ENCODE measurements around the gene SCARB1.

The SCARB1 gene

GRCh38 chr12:124861492-124861891 lies 2.2 kb downstream of the SCARB1 start:
- no peak overlapping the region for H3K4me3 ChIP-seq (ENCODE audit: low read depth, low read length)
- H3K9me3 ChIP-seq (ENCODE audit: control insufficient read depth, insufficient read depth, low read depth, low read length), result no peaks in the 10 kb centered on the region
- H3K9ac ChIP-seq (ENCODE audit: low read length), result no peak overlapping the region
- no peak overlapping the region for H3K27ac ChIP-seq (ENCODE audit: low read depth, low read length)
- H3K4me1 ChIP-seq (ENCODE audit: control insufficient read depth, insufficient read depth, low read length), result peaks cover 17% of the 10 kb centered on the region
- H3K27me3 ChIP-seq (ENCODE audit: control insufficient read depth, insufficient read depth, low read length), result peaks cover 8% of the 10 kb centered on the region; the same call in 1 of the 2 replicates
- H3K36me3 ChIP-seq (ENCODE audit: control insufficient read depth, insufficient read depth, low read length), result peaks cover 5% of the 10 kb centered on the region; the same call in 1 of the 2 replicates

GRCh38 chr12:124857921-124858461 lies 5.7 kb downstream of the SCARB1 start:
- Histone ChIP-seq H3K36me3 (ENCODE audit: control insufficient read depth, insufficient read depth, low read length) (peaks cover 9% of the 10 kb centered on the region; the same call in 1 of the 2 replicates), H3K27me3 (ENCODE audit: control insufficient read depth, insufficient read depth, low read length) (peaks cover 4% of the 10 kb centered on the region; the same call in 1 of the 2 replicates), H3K4me3 (ENCODE audit: low read depth, low read length) (no peak overlapping the region), H3K9ac (ENCODE audit: low read length) (no peak overlapping the region), H3K4me1 (ENCODE audit: control insufficient read depth, insufficient read depth, low read length) (peaks cover 26% of the 10 kb centered on the region), H3K9me3 (ENCODE audit: control insufficient read depth, insufficient read depth, low read depth, low read length) (no peaks in the 10 kb centered on the region), H3K27ac (ENCODE audit: low read depth, low read length) (no peak overlapping the region)

GRCh38 chr12:124856842-124857178 lies 6.9 kb downstream of the SCARB1 start:
- Histone ChIP-seq H3K4me3 (ENCODE audit: low read depth, low read length) (no peak overlapping the region), H3K36me3 (ENCODE audit: control insufficient read depth, insufficient read depth, low read length) (peaks cover 9% of the 10 kb centered on the region; the same call in 1 of the 2 replicates), H3K27ac (ENCODE audit: low read depth, low read length) (no peak overlapping the region), H3K9ac (ENCODE audit: low read length) (no peak overlapping the region), H3K27me3 (ENCODE audit: control insufficient read depth, insufficient read depth, low read length) (no peaks in the 10 kb centered on the region), H3K9me3 (ENCODE audit: control insufficient read depth, insufficient read depth, low read depth, low read length) (no peaks in the 10 kb centered on the region), H3K4me1 (ENCODE audit: control insufficient read depth, insufficient read depth, low read length) (peaks cover 18% of the 10 kb centered on the region; the same call in 1 of the 2 replicates)

GRCh38 chr12:124856132-124856841 lies 7.4 kb downstream of the SCARB1 start:
- Histone ChIP-seq H3K4me3 (ENCODE audit: low read depth, low read length) (no peak overlapping the region), H3K9ac (ENCODE audit: low read length) (no peak overlapping the region)

GRCh38 chr12:124855275-124855957 lies 8.2 kb downstream of the SCARB1 start:
- Histone ChIP-seq H3K27ac (ENCODE audit: low read depth, low read length) (no peak overlapping the region), H3K27me3 (ENCODE audit: control insufficient read depth, insufficient read depth, low read length) (no peaks in the 10 kb centered on the region), H3K9me3 (ENCODE audit: control insufficient read depth, insufficient read depth, low read depth, low read length) (no peaks in the 10 kb centered on the region), H3K4me1 (ENCODE audit: control insufficient read depth, insufficient read depth, low read length) (peaks cover 15% of the 10 kb centered on the region; the same call in 1 of the 2 replicates), H3K9ac (ENCODE audit: low read length) (no peak overlapping the region), H3K4me3 (ENCODE audit: low read depth, low read length) (no peak overlapping the region), H3K36me3 (ENCODE audit: control insufficient read depth, insufficient read depth, low read length) (peaks cover 10% of the 10 kb centered on the region)

More at GRCh38 chr12:124856132-124856841, 7.4 kb downstream of the SCARB1 start:
- H3K9me3 ChIP-seq (ENCODE audit: control insufficient read depth, insufficient read depth, low read depth, low read length), result no peaks in the 10 kb centered on the region
- no peaks in the 10 kb centered on the region for H3K27me3 ChIP-seq (ENCODE audit: control insufficient read depth, insufficient read depth, low read length)
- H3K27ac ChIP-seq (ENCODE audit: low read depth, low read length), result no peak overlapping the region
- peaks cover 15% of the 10 kb centered on the region; the same call in 1 of the 2 replicates for H3K4me1 ChIP-seq (ENCODE audit: control insufficient read depth, insufficient read depth, low read length)
- peaks cover 10% of the 10 kb centered on the region for H3K36me3 ChIP-seq (ENCODE audit: control insufficient read depth, insufficient read depth, low read length)

- Histone ChIP-seq H3K4me3 (ENCODE audit: low read depth, low read length) (no peak overlapping the region), H3K27ac (ENCODE audit: low read depth, low read length) (no peak overlapping the region), H3K9ac (ENCODE audit: low read length) (no peak overlapping the region), H3K4me1 (ENCODE audit: control insufficient read depth, insufficient read depth, low read length) (peaks cover 15% of the 10 kb centered on the region; the same call in 1 of the 2 replicates), H3K27me3 (ENCODE audit: control insufficient read depth, insufficient read depth, low read length) (no peaks in the 10 kb centered on the region), H3K9me3 (ENCODE audit: control insufficient read depth, insufficient read depth, low read depth, low read length) (no peaks in the 10 kb centered on the region), H3K36me3 (ENCODE audit: control insufficient read depth, insufficient read depth, low read length) (peaks cover 7% of the 10 kb centered on the region; the same call in 1 of the 2 replicates)
These were observed 9.0 kb downstream of the SCARB1 start for GRCh38 chr12:124854637-124855184.

- peaks cover 15% of the 10 kb centered on the region; the same call in 1 of the 2 replicates for H3K4me1 ChIP-seq (ENCODE audit: control insufficient read depth, insufficient read depth, low read length)
- peaks cover 7% of the 10 kb centered on the region; the same call in 1 of the 2 replicates for H3K36me3 ChIP-seq (ENCODE audit: control insufficient read depth, insufficient read depth, low read length)
- no peaks in the 10 kb centered on the region for H3K27me3 ChIP-seq (ENCODE audit: control insufficient read depth, insufficient read depth, low read length)
- H3K9me3 ChIP-seq (ENCODE audit: control insufficient read depth, insufficient read depth, low read depth, low read length), result no peaks in the 10 kb centered on the region
- no peak overlapping the region for H3K9ac ChIP-seq (ENCODE audit: low read length)
- no peak overlapping the region for H3K4me3 ChIP-seq (ENCODE audit: low read depth, low read length)
- no peak overlapping the region for H3K27ac ChIP-seq (ENCODE audit: low read depth, low read length)
These were observed 9.7 kb downstream of the SCARB1 start for GRCh38 chr12:124853781-124854636.

- H3K36me3 ChIP-seq (ENCODE audit: control insufficient read depth, insufficient read depth, low read length), result peaks cover 7% of the 10 kb centered on the region; the same call in 1 of the 2 replicates
- H3K4me1 ChIP-seq (ENCODE audit: control insufficient read depth, insufficient read depth, low read length), result peaks cover 15% of the 10 kb centered on the region; the same call in 1 of the 2 replicates
- H3K9me3 ChIP-seq (ENCODE audit: control insufficient read depth, insufficient read depth, low read depth, low read length), result no peaks in the 10 kb centered on the region
- H3K27ac ChIP-seq (ENCODE audit: low read depth, low read length), result no peak overlapping the region
- H3K9ac ChIP-seq (ENCODE audit: low read length), result no peak overlapping the region
- no peak overlapping the region for H3K4me3 ChIP-seq (ENCODE audit: low read depth, low read length)
- H3K27me3 ChIP-seq (ENCODE audit: control insufficient read depth, insufficient read depth, low read length), result no peaks in the 10 kb centered on the region
These were observed 10.7 kb downstream of the SCARB1 start for GRCh38 chr12:124852911-124853427.

GRCh38 chr12:124852329-124852831 lies 11.3 kb downstream of the SCARB1 start:
- Histone ChIP-seq H3K9ac (ENCODE audit: low read length) (no peak overlapping the region), H3K36me3 (ENCODE audit: control insufficient read depth, insufficient read depth, low read length) (peaks cover 7% of the 10 kb centered on the region; the same call in 1 of the 2 replicates), H3K9me3 (ENCODE audit: control insufficient read depth, insufficient read depth, low read depth, low read length) (no peaks in the 10 kb centered on the region), H3K27ac (ENCODE audit: low read depth, low read length) (no peak overlapping the region), H3K4me1 (ENCODE audit: control insufficient read depth, insufficient read depth, low read length) (peaks cover 15% of the 10 kb centered on the region; the same call in 1 of the 2 replicates), H3K4me3 (ENCODE audit: low read depth, low read length) (no peak overlapping the region), H3K27me3 (ENCODE audit: control insufficient read depth, insufficient read depth, low read length) (no peaks in the 10 kb centered on the region)

- Histone ChIP-seq H3K27me3 (ENCODE audit: control insufficient read depth, insufficient read depth, low read length) (no peaks in the 10 kb centered on the region), H3K4me1 (ENCODE audit: control insufficient read depth, insufficient read depth, low read length) (peaks cover 15% of the 10 kb centered on the region; the same call in 1 of the 2 replicates), H3K27ac (ENCODE audit: low read depth, low read length) (no peak overlapping the region), H3K36me3 (ENCODE audit: control insufficient read depth, insufficient read depth, low read length) (peaks cover 7% of the 10 kb centered on the region; the same call in 1 of the 2 replicates), H3K9me3 (ENCODE audit: control insufficient read depth, insufficient read depth, low read depth, low read length) (no peaks in the 10 kb centered on the region), H3K9ac (ENCODE audit: low read length) (no peak overlapping the region), H3K4me3 (ENCODE audit: low read depth, low read length) (no peak overlapping the region)
These were observed 12.3 kb downstream of the SCARB1 start for GRCh38 chr12:124851342-124851741.
